ENCODE data around the gene TMEM59.

DNA sequence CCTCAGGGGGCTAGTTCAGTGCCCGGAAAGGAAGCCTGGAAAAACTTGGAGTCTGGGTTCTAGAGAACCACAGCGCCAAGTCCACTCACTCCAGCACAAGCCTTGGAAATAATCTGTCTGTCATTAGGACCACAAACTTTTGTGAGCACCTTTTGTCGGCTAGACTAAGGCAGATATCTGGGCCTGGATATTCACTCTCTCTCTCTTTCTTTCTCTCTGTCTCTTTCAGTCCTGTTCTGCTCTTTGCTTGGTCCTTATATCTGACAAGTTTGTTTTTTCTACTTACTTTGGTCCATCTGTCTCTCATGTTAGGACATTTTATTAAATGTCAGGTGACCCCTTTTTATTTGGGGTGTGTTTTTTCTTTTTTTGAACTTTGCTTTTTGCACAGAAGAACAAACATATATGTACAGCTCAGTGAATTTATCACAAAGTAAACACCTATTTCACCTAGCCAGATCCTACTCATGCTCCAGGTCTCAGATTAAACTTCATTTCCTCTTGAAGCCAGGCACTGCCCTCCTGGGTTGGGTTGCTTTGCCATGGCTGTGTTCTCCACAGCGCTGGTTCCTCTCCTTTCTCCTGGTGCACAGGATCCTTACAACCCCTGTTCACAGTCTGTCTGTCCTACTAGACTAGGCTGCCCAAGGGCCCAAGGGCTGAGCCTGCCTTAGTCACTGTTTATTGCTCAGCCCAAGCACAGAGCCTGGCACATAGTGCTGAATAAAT lies 41.2 kb upstream of the TMEM59 start:
- TF ChIP-seq, protein P1, sequence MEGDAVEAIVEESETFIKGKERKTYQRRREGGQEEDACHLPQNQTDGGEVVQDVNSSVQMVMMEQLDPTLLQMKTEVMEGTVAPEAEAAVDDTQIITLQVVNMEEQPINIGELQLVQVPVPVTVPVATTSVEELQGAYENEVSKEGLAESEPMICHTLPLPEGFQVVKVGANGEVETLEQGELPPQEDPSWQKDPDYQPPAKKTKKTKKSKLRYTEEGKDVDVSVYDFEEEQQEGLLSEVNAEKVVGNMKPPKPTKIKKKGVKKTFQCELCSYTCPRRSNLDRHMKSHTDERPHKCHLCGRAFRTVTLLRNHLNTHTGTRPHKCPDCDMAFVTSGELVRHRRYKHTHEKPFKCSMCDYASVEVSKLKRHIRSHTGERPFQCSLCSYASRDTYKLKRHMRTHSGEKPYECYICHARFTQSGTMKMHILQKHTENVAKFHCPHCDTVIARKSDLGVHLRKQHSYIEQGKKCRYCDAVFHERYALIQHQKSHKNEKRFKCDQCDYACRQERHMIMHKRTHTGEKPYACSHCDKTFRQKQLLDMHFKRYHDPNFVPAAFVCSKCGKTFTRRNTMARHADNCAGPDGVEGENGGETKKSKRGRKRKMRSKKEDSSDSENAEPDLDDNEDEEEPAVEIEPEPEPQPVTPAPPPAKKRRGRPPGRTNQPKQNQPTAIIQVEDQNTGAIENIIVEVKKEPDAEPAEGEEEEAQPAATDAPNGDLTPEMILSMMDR (IDR thresholded peaks at IDR 0.05 in 8 of 11, conservative IDR thresholded peaks at IDR 0.05 in 3 of 11), result no peak
- TF ChIP-seq POLR2AphosphoS5 (IDR thresholded peaks at IDR 0.05), result no peak

Data from spleen (tissue), 7 donors.